ENCODE measurements around the gene XYLT1. TPM values are rescaled to one million over a fixed set of nuclear protein-coding genes. Genes with fewer than 3 reads are reported as not detected.

XYLT1 gene
- total RNA-seq, 1 donor from 2014 or later = 16.4 TPM

- no peaks in the 10 kb centered on the region for H3K36me3 Mint-ChIP-seq (ENCODE audit: low read depth)
- H3K27ac Mint-ChIP-seq = no peak overlapping the region
- no peaks in the 10 kb centered on the region for H3K9me3 Mint-ChIP-seq
- peak; percentile 20 for DNase-seq (ENCODE audit: low spot score)
- peaks cover 34% of the 10 kb centered on the region for H3K4me1 Mint-ChIP-seq (ENCODE audit: low read depth)
- intact Hi-C loops (cut with micrococcal nuclease) = loop anchor here (5.0 to 10.0 kb wide), 3 partner anchors 78 to 882 kb away; no protein-coding TSS in a partner anchor
- H3K4me3 Mint-ChIP-seq = no peak overlapping the region
- peaks cover 37% of the 10 kb centered on the region for H3K27me3 Mint-ChIP-seq (ENCODE audit: insufficient read depth)
Observed at GRCh38 chr16:17476414-17477259, 5.9 kb upstream of the XYLT1 start.

DNA sequence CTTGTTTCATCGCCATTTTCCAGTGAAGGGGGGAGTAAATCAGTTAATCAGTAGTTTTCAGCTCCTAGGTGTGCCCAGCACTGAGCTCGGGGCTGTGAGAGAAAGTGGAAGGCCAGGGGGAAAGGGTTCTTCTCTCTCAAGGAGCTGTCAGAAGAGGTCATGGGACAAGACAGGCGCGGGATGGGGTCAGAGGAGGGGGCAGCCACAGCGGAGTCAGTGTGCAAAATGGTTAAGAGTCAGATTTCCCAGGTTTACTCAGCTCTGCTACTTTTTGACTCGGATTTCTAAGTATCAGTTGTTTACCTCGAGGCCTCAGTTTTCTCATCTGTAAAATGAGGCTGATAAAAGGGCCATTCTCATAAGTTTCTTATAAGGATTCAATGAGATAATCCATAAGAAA is 4.3 kb upstream of the XYLT1 start:
- Mint-ChIP-seq H3K27ac (no peak overlapping the region), H3K36me3 (ENCODE audit: low read depth) (no peaks in the 10 kb centered on the region), H3K27me3 (ENCODE audit: insufficient read depth) (peaks cover 29% of the 10 kb centered on the region), H3K4me1 (ENCODE audit: low read depth) (peaks cover 34% of the 10 kb centered on the region), H3K9me3 (no peaks in the 10 kb centered on the region), H3K4me3 (peak overlapping the region; percentile 19)
- DNase-seq (ENCODE audit: low spot score) = no peak
- intact Hi-C loops (cut with micrococcal nuclease) = loop anchor here (5.0 to 10.0 kb wide), 3 partner anchors 80 to 880 kb away; no protein-coding TSS in a partner anchor

DNA sequence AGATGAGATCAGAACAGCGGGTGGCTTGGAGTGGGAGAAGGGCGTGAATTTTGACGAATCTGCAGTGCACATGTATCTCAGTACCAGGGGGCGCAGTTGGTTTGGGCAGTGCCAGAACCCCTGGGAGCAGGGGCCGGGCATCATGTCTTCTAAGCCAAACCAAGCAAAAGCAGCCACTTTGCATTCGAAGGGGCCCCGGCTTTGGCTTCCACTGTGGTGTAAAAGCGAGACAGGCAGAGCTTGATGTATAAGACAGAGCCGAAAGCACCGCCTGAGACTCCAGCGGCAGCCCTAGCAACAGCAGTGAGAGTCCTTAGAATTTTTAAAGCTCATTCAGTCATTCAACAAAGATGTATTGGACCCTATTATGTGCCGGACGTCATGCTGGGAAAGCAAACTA is 3.8 kb upstream of the XYLT1 start:
- no peak for DNase-seq (ENCODE audit: low spot score)
- intact Hi-C loops (cut with micrococcal nuclease) = loop anchor here (10.0 kb wide), 2 partner anchors 80 to 880 kb away; no protein-coding TSS in a partner anchor
- Mint-ChIP-seq H3K4me3 (peak overlapping the region; percentile 53), H3K27me3 (ENCODE audit: insufficient read depth) (peaks cover 25% of the 10 kb centered on the region), H3K9me3 (no peaks in the 10 kb centered on the region), H3K27ac (peak overlapping the region; percentile 42), H3K36me3 (ENCODE audit: low read depth) (peaks cover 2% of the 10 kb centered on the region), H3K4me1 (ENCODE audit: low read depth) (peaks cover 38% of the 10 kb centered on the region)

- peaks cover 4% of the 10 kb centered on the region for H3K36me3 Mint-ChIP-seq (ENCODE audit: low read depth)
- H3K9me3 Mint-ChIP-seq = no peaks in the 10 kb centered on the region
- intact Hi-C loops (cut with micrococcal nuclease) = loop anchor here (10.0 kb wide), 2 partner anchors 81 to 879 kb away; no protein-coding TSS in a partner anchor
- H3K27ac Mint-ChIP-seq = peak overlapping the region; percentile 42
- DNase-seq (ENCODE audit: low spot score) = no peak
- peaks cover 43% of the 10 kb centered on the region for H3K4me1 Mint-ChIP-seq (ENCODE audit: low read depth)
- peaks cover 25% of the 10 kb centered on the region for H3K27me3 Mint-ChIP-seq (ENCODE audit: insufficient read depth)
- H3K4me3 Mint-ChIP-seq = peak overlapping the region; percentile 53
Observed at GRCh38 chr16:17474037-17474436, 3.3 kb upstream of the XYLT1 start.

GRCh38 chr16:17471719-17472461 is 1.1 kb upstream of the XYLT1 start:
- Mint-ChIP-seq H3K27me3 (ENCODE audit: insufficient read depth) (peaks cover 7% of the 10 kb centered on the region), H3K27ac (peak overlapping the region; percentile 44), H3K4me3 (peak overlapping the region; percentile 82), H3K9me3 (no peaks in the 10 kb centered on the region), H3K4me1 (ENCODE audit: low read depth) (peaks cover 63% of the 10 kb centered on the region), H3K36me3 (ENCODE audit: low read depth) (peaks cover 6% of the 10 kb centered on the region)
- no peak for DNase-seq (ENCODE audit: low spot score)
- intact Hi-C loops (cut with micrococcal nuclease) = loop anchor here (2.0 to 10.0 kb wide), 3 partner anchors 83 to 877 kb away; no protein-coding TSS in a partner anchor

- H3K27me3 Mint-ChIP-seq (ENCODE audit: insufficient read depth) = peaks cover 1% of the 10 kb centered on the region
- H3K4me1 Mint-ChIP-seq (ENCODE audit: low read depth) = peaks cover 66% of the 10 kb centered on the region
- peak overlapping the region; percentile 84 for H3K27ac Mint-ChIP-seq
- peak overlapping the region; percentile 93 for H3K4me3 Mint-ChIP-seq
- DNase-seq (ENCODE audit: low spot score) = no peak
- intact Hi-C loops (cut with micrococcal nuclease) = loop anchor here (1.0 to 10.0 kb wide), 5 partner anchors 84 to 876 kb away; no protein-coding TSS in a partner anchor
- H3K9me3 Mint-ChIP-seq = no peaks in the 10 kb centered on the region
- H3K36me3 Mint-ChIP-seq (ENCODE audit: low read depth) = peaks cover 16% of the 10 kb centered on the region
Observed at GRCh38 chr16:17470182-17470907, 415 bp downstream of the XYLT1 start.

DNA sequence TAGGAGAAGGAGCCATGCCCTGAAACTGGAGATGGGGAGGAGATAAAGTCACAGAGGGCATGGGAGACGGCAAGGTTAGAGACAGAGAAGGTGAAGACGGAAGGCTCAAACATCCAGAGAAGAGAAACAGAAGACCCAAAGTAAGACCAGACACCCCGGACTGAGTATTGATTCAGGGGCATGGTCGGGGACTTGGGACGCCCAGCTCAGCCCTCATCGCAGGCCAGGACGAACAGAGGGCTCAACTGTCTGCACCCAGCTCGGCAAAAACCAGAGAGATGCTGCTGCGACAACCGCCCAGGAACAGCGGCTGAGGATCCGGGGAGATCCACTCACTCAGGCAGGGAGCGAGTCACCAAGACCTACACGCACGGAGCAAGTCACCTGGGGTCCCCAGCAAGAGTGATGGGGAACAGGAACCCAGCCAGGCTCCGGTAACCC is 999 bp downstream of the XYLT1 start:
- Mint-ChIP-seq H3K9me3 (no peaks in the 10 kb centered on the region), H3K4me3 (peak overlapping the region; percentile 93), H3K27me3 (ENCODE audit: insufficient read depth) (peaks cover 1% of the 10 kb centered on the region), H3K27ac (peak overlapping the region; percentile 84), H3K4me1 (ENCODE audit: low read depth) (peaks cover 63% of the 10 kb centered on the region), H3K36me3 (ENCODE audit: low read depth) (peaks cover 16% of the 10 kb centered on the region)
- intact Hi-C loops (cut with micrococcal nuclease) = loop anchor here (1.0 to 10.0 kb wide), 8 partner anchors 53 to 875 kb away; no protein-coding TSS in a partner anchor
- no peak for DNase-seq (ENCODE audit: low spot score)

DNA sequence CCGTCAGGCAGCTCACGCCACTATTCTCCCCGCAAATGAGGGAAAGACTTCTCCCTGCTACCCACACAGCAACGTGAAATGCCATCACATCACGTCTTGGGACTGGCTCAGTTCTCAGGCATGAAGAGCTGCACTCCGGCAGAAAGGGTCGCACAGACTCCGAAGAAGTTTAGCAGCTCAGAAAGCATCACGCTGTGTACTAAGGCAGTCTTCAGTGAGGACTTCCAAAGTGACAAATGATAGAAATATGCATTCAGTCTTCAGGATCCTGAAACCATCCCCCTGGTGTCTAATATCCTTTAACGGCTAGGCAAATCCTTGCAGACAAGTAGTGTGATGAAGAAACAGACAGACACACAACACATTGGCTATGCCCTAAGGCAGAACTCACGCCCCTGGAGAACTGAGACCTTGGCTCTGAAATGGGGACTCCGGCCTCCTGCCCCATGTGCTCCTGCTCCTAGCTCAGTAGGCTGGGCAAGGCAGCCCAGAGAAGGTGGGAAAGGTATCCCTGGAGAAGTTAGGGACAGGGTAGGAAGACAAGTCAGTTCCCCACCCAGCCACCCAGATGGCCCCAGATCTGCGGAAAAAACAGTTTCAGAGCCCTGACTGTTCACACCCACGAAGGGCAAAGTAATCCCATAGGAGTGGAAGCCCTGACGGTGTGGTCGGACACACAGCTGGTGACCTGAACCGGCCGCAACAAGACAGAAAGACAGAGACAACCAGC is 1.6 kb downstream of the XYLT1 start:
- Mint-ChIP-seq H3K36me3 (ENCODE audit: low read depth) (peaks cover 16% of the 10 kb centered on the region), H3K27ac (peak overlapping the region; percentile 84), H3K27me3 (ENCODE audit: insufficient read depth) (no peaks in the 10 kb centered on the region), H3K4me3 (peak overlapping the region; percentile 93), H3K9me3 (no peaks in the 10 kb centered on the region), H3K4me1 (ENCODE audit: low read depth) (peaks cover 57% of the 10 kb centered on the region)
- intact Hi-C loops (cut with micrococcal nuclease) = loop anchor here (2.0 to 5.0 kb wide), 3 partner anchors 52 to 257 kb away; no protein-coding TSS in a partner anchor
- DNase-seq (ENCODE audit: low spot score) = no peak

DNA sequence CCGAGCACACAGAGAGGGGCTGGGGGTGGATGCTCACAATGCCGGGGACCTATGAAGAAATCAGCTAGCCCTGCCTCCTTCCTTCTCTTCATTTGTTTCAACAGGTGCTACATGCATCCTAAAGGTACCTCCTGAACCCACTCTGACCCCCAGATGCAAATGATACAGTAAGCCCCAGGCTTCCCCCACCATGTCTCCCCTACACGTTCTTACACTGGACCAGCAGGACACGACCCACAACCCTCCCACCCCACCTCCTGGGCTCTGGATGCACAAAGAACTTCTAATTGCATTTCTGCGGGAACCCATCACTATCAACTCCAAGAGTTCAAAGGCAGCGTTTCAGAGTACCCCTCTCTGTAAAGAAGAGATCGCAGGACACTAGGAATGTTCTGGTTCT is 2.1 kb downstream of the XYLT1 start:
- Mint-ChIP-seq H3K4me3 (peak overlapping the region; percentile 93), H3K4me1 (ENCODE audit: low read depth) (peaks cover 57% of the 10 kb centered on the region), H3K27ac (no peak overlapping the region), H3K27me3 (ENCODE audit: insufficient read depth) (no peaks in the 10 kb centered on the region), H3K36me3 (ENCODE audit: low read depth) (peaks cover 20% of the 10 kb centered on the region), H3K9me3 (no peaks in the 10 kb centered on the region)
- intact Hi-C loops (cut with micrococcal nuclease) = loop anchor here (1.0 to 5.0 kb wide), 4 partner anchors 52 to 274 kb away; no protein-coding TSS in a partner anchor
- no peak for DNase-seq (ENCODE audit: low spot score)

DNA sequence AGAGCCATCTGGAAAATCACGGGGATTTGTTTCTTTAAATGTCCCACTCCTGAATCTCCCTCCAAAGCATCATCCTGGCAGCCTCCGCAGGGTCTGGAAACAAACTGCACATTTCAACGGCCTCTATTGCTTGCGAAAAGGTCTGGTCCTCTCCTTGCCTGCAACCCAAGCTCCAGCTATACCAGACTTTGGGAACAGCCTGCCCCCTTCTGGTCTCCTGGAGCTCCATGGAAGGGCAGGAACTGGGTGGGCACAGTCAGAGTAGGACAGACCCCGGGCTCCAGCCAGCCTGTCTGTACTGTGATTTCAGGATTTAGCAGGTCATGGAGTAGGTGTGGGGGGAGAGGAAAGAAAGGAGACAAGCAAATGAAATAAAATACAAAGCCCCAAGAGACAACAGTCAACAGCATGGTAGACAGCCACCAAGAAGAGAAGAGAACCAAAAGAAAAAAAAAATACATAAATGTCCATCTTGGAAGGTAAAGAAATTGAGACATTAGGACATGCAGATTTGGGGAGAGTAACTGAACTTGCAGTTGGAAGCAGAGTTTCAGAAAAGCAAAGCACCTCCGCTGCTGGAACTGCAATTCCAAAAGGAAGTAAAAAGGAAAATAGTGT is 2.7 kb downstream of the XYLT1 start:
- H3K27me3 Mint-ChIP-seq (ENCODE audit: insufficient read depth) = no peaks in the 10 kb centered on the region
- H3K36me3 Mint-ChIP-seq (ENCODE audit: low read depth) = peaks cover 26% of the 10 kb centered on the region
- peak overlapping the region; percentile 93 for H3K4me3 Mint-ChIP-seq
- no peak for DNase-seq (ENCODE audit: low spot score)
- peaks cover 59% of the 10 kb centered on the region for H3K4me1 Mint-ChIP-seq (ENCODE audit: low read depth)
- H3K9me3 Mint-ChIP-seq = no peaks in the 10 kb centered on the region
- peak overlapping the region; percentile 4 for H3K27ac Mint-ChIP-seq
- intact Hi-C loops (cut with micrococcal nuclease) = loop anchor here (1.0 to 5.0 kb wide), 4 partner anchors 51 to 274 kb away; no protein-coding TSS in a partner anchor

DNA sequence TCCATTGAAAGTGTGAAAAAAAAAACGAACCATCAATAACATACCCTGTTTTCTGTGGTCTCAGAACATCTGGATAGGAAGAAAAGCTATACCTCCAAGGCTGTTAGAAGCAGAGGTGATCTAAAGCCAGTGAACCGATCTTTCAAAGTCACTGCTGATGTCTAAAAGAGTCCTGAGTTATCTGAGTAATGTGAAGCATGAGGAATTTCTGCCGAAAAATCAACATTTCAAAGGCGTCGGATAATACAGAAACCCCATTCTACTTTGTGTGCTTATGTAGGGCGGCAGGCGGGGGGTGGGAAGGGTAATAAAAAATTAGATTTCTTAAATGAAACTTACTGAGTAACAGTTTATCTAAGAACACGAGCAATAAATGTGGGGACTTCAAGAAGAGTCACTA is 3.9 kb downstream of the XYLT1 start:
- H3K4me1 Mint-ChIP-seq (ENCODE audit: low read depth) = peaks cover 71% of the 10 kb centered on the region
- intact Hi-C loops (cut with micrococcal nuclease) = loop anchor here (5.0 kb wide), 1 partner anchor 255 kb away; no protein-coding TSS in a partner anchor
- H3K27ac Mint-ChIP-seq = no peak overlapping the region
- DNase-seq (ENCODE audit: low spot score) = no peak
- no peaks in the 10 kb centered on the region for H3K9me3 Mint-ChIP-seq
- no peaks in the 10 kb centered on the region for H3K27me3 Mint-ChIP-seq (ENCODE audit: insufficient read depth)
- H3K4me3 Mint-ChIP-seq = peak overlapping the region; percentile 93
- peaks cover 33% of the 10 kb centered on the region for H3K36me3 Mint-ChIP-seq (ENCODE audit: low read depth)
